ENCODE results near the gene FAM50A.

DNA sequence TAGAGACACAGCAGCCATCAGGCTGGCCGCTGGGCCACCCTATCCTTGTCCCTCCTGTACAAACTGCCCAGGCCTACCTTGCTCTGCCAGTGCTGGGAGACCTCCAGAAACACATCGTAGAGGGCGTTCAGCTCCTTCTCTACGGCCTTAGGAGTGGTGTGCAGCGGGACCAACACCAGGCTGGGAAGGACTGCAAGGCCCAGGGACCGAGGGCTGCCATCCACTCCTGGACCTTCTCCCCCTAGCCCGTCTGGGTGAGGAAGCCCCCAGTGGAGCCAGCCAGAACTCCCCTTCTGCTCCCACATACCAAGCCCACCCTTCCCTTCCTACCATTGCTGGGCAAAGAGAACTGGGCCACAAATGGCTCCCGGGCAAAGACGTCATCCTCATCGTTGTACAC lies 40.7 kb upstream of the FAM50A start:
- TF ChIP-seq, protein P1, sequence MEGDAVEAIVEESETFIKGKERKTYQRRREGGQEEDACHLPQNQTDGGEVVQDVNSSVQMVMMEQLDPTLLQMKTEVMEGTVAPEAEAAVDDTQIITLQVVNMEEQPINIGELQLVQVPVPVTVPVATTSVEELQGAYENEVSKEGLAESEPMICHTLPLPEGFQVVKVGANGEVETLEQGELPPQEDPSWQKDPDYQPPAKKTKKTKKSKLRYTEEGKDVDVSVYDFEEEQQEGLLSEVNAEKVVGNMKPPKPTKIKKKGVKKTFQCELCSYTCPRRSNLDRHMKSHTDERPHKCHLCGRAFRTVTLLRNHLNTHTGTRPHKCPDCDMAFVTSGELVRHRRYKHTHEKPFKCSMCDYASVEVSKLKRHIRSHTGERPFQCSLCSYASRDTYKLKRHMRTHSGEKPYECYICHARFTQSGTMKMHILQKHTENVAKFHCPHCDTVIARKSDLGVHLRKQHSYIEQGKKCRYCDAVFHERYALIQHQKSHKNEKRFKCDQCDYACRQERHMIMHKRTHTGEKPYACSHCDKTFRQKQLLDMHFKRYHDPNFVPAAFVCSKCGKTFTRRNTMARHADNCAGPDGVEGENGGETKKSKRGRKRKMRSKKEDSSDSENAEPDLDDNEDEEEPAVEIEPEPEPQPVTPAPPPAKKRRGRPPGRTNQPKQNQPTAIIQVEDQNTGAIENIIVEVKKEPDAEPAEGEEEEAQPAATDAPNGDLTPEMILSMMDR (IDR thresholded peaks at IDR 0.05; ENCODE audit: insufficient read depth, low read length, poor library complexity, severe bottlenecking) = no peak
- no peak for TF ChIP-seq EZH2phosphoT487 (conservative IDR thresholded peaks at IDR 0.05; ENCODE audit: low read length)
